Endothelial cell of umbilical vein (primary cell): ENCODE results near the gene ACBD6. TPM values are rescaled to one million over a fixed set of nuclear protein-coding genes. Genes with fewer than 3 reads are reported as not detected.

Source experiments
- BruUV-seq: library from RNA; stranded (reverse); fragments of 400-500 nt; replicated peaks from 2 replicates; lab custom pipeline; 2021; lab: Mats Ljungman, UMichigan
- CTCF ChIA-PET: fragments of 300-600, 350-600 bp; sonication (Branson Sonifier 250); formaldehyde crosslinking; loops from one replicate; lab custom pipeline; 2021; ENCODE audit warnings: antibody characterized with exemption, inconsistent platforms; lab: Charles Lee
- POLR2A ChIA-PET: fragments of 300-600, 350-600 bp; sonication (Branson Sonifier 250); formaldehyde crosslinking; loops from one replicate; lab custom pipeline; 2021; ENCODE audit warnings: antibody characterized with exemption, inconsistent platforms; lab: Charles Lee
- DNase-seq: peaks from one replicate; pipeline ENCODE4 v3.0.0-alpha.2; 2011; ENCODE audit warnings: low read depth, low spot score
- FAIRE-seq: peaks from 2 replicates; lab custom pipeline; 2011; peaks lifted over from hg19 to GRCh38; lab: Jason Lieb, UNC
- H2AFZ ChIP-seq: 2 replicates; pipeline ENCODE4 v1.6.0; 2012; ENCODE audit warnings: low read depth, low read length, control low read depth, inconsistent platforms
- H3K27ac ChIP-seq: 2 replicates; pipeline ENCODE4 v1.5.1; 2011; ENCODE audit warnings: low read depth, mild to moderate bottlenecking, control low read depth, low read length, moderate library complexity; ENCODE audit not compliant: insufficient read depth
- H3K27me3 ChIP-seq, 2 experiments: 2 replicates each; pipeline versions ENCODE4 v1.6.0 to v1.6.1; 2011; ENCODE audit warnings: low read length in 2 of 2, mixed read lengths in 1 of 2; ENCODE audit not compliant: control insufficient read depth in 2 of 2, insufficient read depth in 2 of 2
- H3K36me3 ChIP-seq, 2 experiments: 2 replicates in 1 of 2; 3 replicates in 1 of 2; pipeline ENCODE4 v1.5.1; 2011; ENCODE audit warnings: low read length in 2 of 2, mild to moderate bottlenecking in 1 of 2, moderate library complexity in 1 of 2; ENCODE audit not compliant: control insufficient read depth in 2 of 2, insufficient read depth in 2 of 2; ENCODE audit errors: extremely low read depth in 1 of 2
- H3K4me1 ChIP-seq: 3 replicates; pipeline ENCODE4 v1.5.1; 2011; ENCODE audit warnings: mild to moderate bottlenecking, low read length; ENCODE audit not compliant: control insufficient read depth, insufficient read depth; ENCODE audit errors: extremely low read depth
- H3K4me2 ChIP-seq: 2 replicates; pipeline ENCODE4 v1.6.1; 2011; ENCODE audit warnings: low read length, control low read depth, mixed read lengths; ENCODE audit not compliant: insufficient read depth
- H3K4me3 ChIP-seq, 3 experiments: fragments of 200-600 bp in 1 of 3; sonication (generic), shearing (Covaris generic) in 1 of 3; replicated peaks in 1 of 3; 2 replicates each; pipeline ENCODE4 v1.5.1; 2011 to 2016; ENCODE audit warnings: control low read depth in 3 of 3, low read length in 3 of 3, mild to moderate bottlenecking in 2 of 3, inconsistent platforms in 1 of 3, low read depth in 1 of 3, moderate library complexity in 1 of 3; ENCODE audit not compliant: insufficient read depth in 1 of 3
- H3K79me2 ChIP-seq: 2 replicates; pipeline ENCODE4 v1.6.0; 2012; ENCODE audit warnings: low read length, inconsistent platforms; ENCODE audit not compliant: control insufficient read depth, insufficient read depth
- H3K9ac ChIP-seq: replicated peaks from 2 replicates; pipeline ENCODE3; 2011; ENCODE audit warnings: low read length, control low read depth; ENCODE audit not compliant: insufficient read depth; ENCODE audit errors: extremely low read depth
- H3K9me1 ChIP-seq: replicated peaks from 3 replicates; pipeline ENCODE4 v1.6.0; 2011; ENCODE audit warnings: mild to moderate bottlenecking, low read length; ENCODE audit not compliant: control insufficient read depth, insufficient read depth; ENCODE audit errors: extremely low read depth
- H3K9me3 ChIP-seq: replicated peaks from 2 replicates; pipeline ENCODE4 v1.5.1; 2012; ENCODE audit warnings: low read length, inconsistent platforms; ENCODE audit not compliant: control insufficient read depth, insufficient read depth
- H4K20me1 ChIP-seq: replicated peaks from 2 replicates; pipeline ENCODE3; 2011; ENCODE audit warnings: mild to moderate bottlenecking, low read length; ENCODE audit not compliant: control insufficient read depth, insufficient read depth; ENCODE audit errors: extremely low read depth
- CTCF ChIP-seq, 2 donors: IDR thresholded peaks; 1 replicate in 1 of 2; 2 replicates in 1 of 2; pipeline ENCODE4 v1.5.1; 2011; ENCODE audit warnings: low read length in 2 of 2, mild to moderate bottlenecking in 2 of 2, moderate library complexity in 2 of 2, control low read depth in 1 of 2, inconsistent platforms in 1 of 2, low read depth in 1 of 2; ENCODE audit not compliant: insufficient read depth in 1 of 2; ENCODE audit errors: extremely low read depth in 1 of 2
- EZH2 ChIP-seq: IDR thresholded peaks from 2 replicates; pipeline ENCODE4 v1.6.1; 2012; ENCODE audit warnings: borderline replicate concordance, low read depth, mild to moderate bottlenecking, moderate library complexity, low read length, inconsistent platforms; ENCODE audit not compliant: severe bottlenecking
- FOS ChIP-seq: IDR thresholded peaks from 2 replicates; pipeline ENCODE4 v1.6.1; 2011; ENCODE audit warnings: mild to moderate bottlenecking, low read length, moderate library complexity, borderline replicate concordance; ENCODE audit not compliant: insufficient read depth
- GATA2 ChIP-seq: IDR thresholded peaks from 2 replicates; pipeline ENCODE4 v1.7.0; 2011; ENCODE audit warnings: low read depth, mild to moderate bottlenecking, moderate library complexity, mixed read lengths, low read length; ENCODE audit not compliant: insufficient read length, insufficient read depth
- JUN ChIP-seq: IDR thresholded peaks from 2 replicates; pipeline ENCODE4 v1.6.1; 2011; ENCODE audit warnings: borderline replicate concordance, low read depth; ENCODE audit not compliant: insufficient read length, insufficient read depth
- MAX ChIP-seq: IDR thresholded peaks from 2 replicates; pipeline ENCODE4 v1.6.1; 2011; ENCODE audit not compliant: insufficient read depth, insufficient read length
- MYC ChIP-seq: IDR thresholded peaks from one replicate; pipeline ENCODE4 v1.6.1; 2011; ENCODE audit warnings: mild to moderate bottlenecking, low read depth, low read length
- POLR2A ChIP-seq: IDR thresholded peaks from 2 replicates; pipeline ENCODE4 v1.6.1; 2012; ENCODE audit warnings: low read depth, mild to moderate bottlenecking, control low read depth, low read length
- POLR2AphosphoS5 ChIP-seq: IDR thresholded peaks from 2 replicates; pipeline ENCODE4 v1.6.1; 2012; ENCODE audit warnings: low read depth, mild to moderate bottlenecking, control low read depth, low read length, moderate library complexity; ENCODE audit not compliant: insufficient read depth
- dilution Hi-C: fragments of 300-500 bp; cut with MboI; formaldehyde crosslinking; loops from one replicate; pipeline ENCODE4 v1.15.0; 2019; ENCODE audit warnings: low sequenced_read_pairs; ENCODE audit not compliant: extremely low pct_ligation_motif_present
- intact Hi-C: fragments of 100-400 bp; cut with micrococcal nuclease; formaldehyde crosslinking; loops from one replicate; pipeline ENCODE4 v1.10.0; 2022
- polyA plus RNA-seq, 4 experiments: library from polyadenylated mRNA; depleted of rRNA in 3 of 4; stranded (reverse) in 3 of 4; unstranded in 1 of 4; fragments of >200 nt; gene quantifications; 2 replicates each; pipeline versions ENCODE4 v1.2.1 to v1.2.3, GENCODE V29; 2011 to 2012; ENCODE audit warnings: missing spikeins in 1 of 4
- total RNA-seq: library from RNA; stranded (reverse); gene quantifications from 2 replicates; pipeline ENCODE4 v1.2.3, GENCODE V29; 2021

ACBD6 gene
- total and polyA plus RNA-seq, 2 donors (not counting 3 experiments of a cell fraction or from before 2014, with no cell fraction given): 55.6 to 56.4 TPM

- no TSS peak for BruUV-seq
- dilution Hi-C loops: no loop called here
- no peaks in the 10 kb centered on the region for H3K9me3 ChIP-seq
- ChIA-PET CTCF (interaction anchor here (0.9 kb wide), 1 partner anchor 34 kb away, joined by 3 read pairs; no protein-coding TSS in a partner anchor), POLR2A (no interaction called here)
- H2AFZ ChIP-seq: no peak overlapping the region
- H3K4me2 ChIP-seq: no peak overlapping the region
- H3K4me1 ChIP-seq: peaks cover 4% of the 10 kb centered on the region
- H4K20me1 ChIP-seq: no peaks in the 10 kb centered on the region
- DNase-seq: no peak
- no peaks in the 10 kb centered on the region for H3K9me1 ChIP-seq
- H3K9ac ChIP-seq: no peak overlapping the region
- peaks cover 21% of the 10 kb centered on the region for H3K79me2 ChIP-seq
- FAIRE-seq: no peak
- no peak overlapping the region for H3K4me3 ChIP-seq
- no peaks in the 10 kb centered on the region for H3K36me3 ChIP-seq
- no peak for TF ChIP-seq FOS
- intact Hi-C loops: no loop called here
- H3K27me3 ChIP-seq: no peaks in the 10 kb centered on the region
- no peak overlapping the region for H3K27ac ChIP-seq
Observed at GRCh38 chr1:180386745-180387367, 115.5 kb downstream of the ACBD6 start.

GRCh38 chr1:180385144-180385543 lies 117.2 kb downstream of the ACBD6 start:
- H3K9ac ChIP-seq: no peak overlapping the region
- H3K4me2 ChIP-seq: no peak overlapping the region
- H3K9me1 ChIP-seq: no peaks in the 10 kb centered on the region
- TF ChIP-seq POLR2AphosphoS5 (no peak), FOS (no peak), EZH2 (no peak), JUN (no peak), MYC (no peak), GATA2 (no peak), POLR2A (no peak), CTCF (IDR thresholded peaks at IDR 0.05; ENCODE audit: extremely low read depth in 1 of 2, insufficient read depth in 1 of 2, low read depth in 1 of 2, low read length in 2 of 2) (no peak), MAX (no peak)
- peaks cover 31% of the 10 kb centered on the region for H3K79me2 ChIP-seq
- intact Hi-C loops (no loop called here), dilution Hi-C loops (no loop called here)
- no peak for DNase-seq
- H3K27me3 ChIP-seq: no peaks in the 10 kb centered on the region
- ChIA-PET CTCF (no interaction called here), POLR2A (no interaction called here)
- H3K4me1 ChIP-seq: peaks cover 4% of the 10 kb centered on the region
- no peaks in the 10 kb centered on the region for H4K20me1 ChIP-seq
- no peaks in the 10 kb centered on the region for H3K9me3 ChIP-seq
- H2AFZ ChIP-seq: no peak overlapping the region
- FAIRE-seq: no peak
- no peak overlapping the region for H3K4me3 ChIP-seq
- no TSS peak for BruUV-seq
- no peaks in the 10 kb centered on the region for H3K36me3 ChIP-seq
- no peak overlapping the region for H3K27ac ChIP-seq
